Gastrocnemius medialis (tissue), 4 donors: ENCODE data around the gene PARVA.

Experiments used
- CTCF ChIP-seq, 5 experiments: fragments of 450-650 bp in 3 of 5; fragments of 200-600 bp in 2 of 5; sonication (generic) in 2 of 5; IDR thresholded peaks in 4 of 5; conservative IDR thresholded peaks in 1 of 5; 1 replicate in 4 of 5; 2 replicates in 1 of 5; pipeline ENCODE4 v1.5.1; 2016 to 2019; ENCODE audit warnings: antibody characterized with exemption in 5 of 5, mild to moderate bottlenecking in 3 of 5, moderate library complexity in 3 of 5
- POLR2A ChIP-seq, 2 donors: fragments of 450-650 bp; IDR thresholded peaks; one replicate each; pipeline ENCODE4 v1.6.1; 2017; ENCODE audit warnings: antibody characterized with exemption in 2 of 2, mild to moderate bottlenecking in 2 of 2, moderate library complexity in 2 of 2

DNA sequence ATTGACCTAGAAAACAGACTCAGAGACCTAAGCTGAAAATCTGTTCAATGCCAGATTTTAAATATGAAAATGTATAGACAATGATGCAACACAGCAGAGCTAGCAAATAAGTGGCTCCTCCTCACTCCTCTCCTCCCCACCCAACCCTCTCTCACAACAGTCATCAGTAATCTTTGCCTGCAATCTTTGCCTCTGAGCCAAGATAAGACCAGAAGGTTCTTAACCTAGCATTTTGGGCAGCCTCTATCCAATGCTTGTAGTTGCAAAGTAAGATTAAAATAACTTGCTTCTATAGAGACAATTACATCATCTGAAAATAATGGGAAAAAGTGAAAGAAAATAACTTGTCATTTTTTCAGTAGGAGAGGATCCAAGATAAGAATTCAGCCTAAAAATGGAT lies 117.3 kb downstream of the PARVA start:
- TF ChIP-seq CTCF (IDR thresholded peaks at IDR 0.05 in 4 of 5, conservative IDR thresholded peaks at IDR 0.05 in 1 of 5) (no peak), POLR2A (IDR thresholded peaks at IDR 0.05) (no peak)
